NT2/D1 (cell line): Measurements from ENCODE around the gene GIMAP8.

Experiments used
- SUZ12 ChIP-seq: IDR thresholded peaks from 2 replicates; pipeline ENCODE4 v1.6.1; 2011; ENCODE audit not compliant: insufficient read length, insufficient read depth; ENCODE audit errors: extremely low read depth
- YY1 ChIP-seq: IDR thresholded peaks from 2 replicates; pipeline ENCODE4 v1.6.1; 2011; ENCODE audit not compliant: insufficient read length, insufficient read depth
- ZNF274 ChIP-seq: IDR thresholded peaks from 2 replicates; pipeline ENCODE4 v1.6.1; 2011; ENCODE audit warnings: mild to moderate bottlenecking, low read depth, low read length

GRCh38 chr7:150410131-150410530 lies 40.3 kb upstream of the GIMAP8 start:
- TF ChIP-seq SUZ12 (no peak), YY1 (no peak), ZNF274 (no peak)
